PC-3 (cell line): ENCODE measurements around the gene EFCAB9. TPM values are rescaled to one million over a fixed set of nuclear protein-coding genes. Genes with fewer than 3 reads are reported as not detected.

Experiments used
- ATAC-seq: fragments of 200-7000 bp; cut with Tn5 transposase; 2 replicates; pipeline ENCODE4 v1.9.1; 2020; ENCODE audit warnings: mild to moderate bottlenecking, moderate library complexity
- BruUV-seq: library from RNA; stranded (reverse); fragments of 400-500 nt; replicated peaks from 2 replicates; lab custom pipeline; 2021; lab: Mats Ljungman, UMichigan
- CTCF ChIA-PET: fragments of 300-600 bp; sonication (Branson Sonifier 250); formaldehyde crosslinking; loops from one replicate; lab custom pipeline; 2022; ENCODE audit warnings: antibody characterized with exemption; lab: Charles Lee
- POLR2A ChIA-PET: fragments of 300-600 bp; sonication (Branson Sonifier 250); formaldehyde crosslinking; loops from one replicate; lab custom pipeline; 2022; ENCODE audit warnings: antibody characterized with exemption; ENCODE audit not compliant: unreplicated experiment; lab: Charles Lee
- DNase-seq: peaks from one replicate; pipeline ENCODE4 v3.0.0-alpha.2; 2015
- H2AFZ ChIP-seq: fragments of 300-600 bp; sonication (generic); 2 replicates; pipeline ENCODE4 v1.6.0; 2016; ENCODE audit warnings: antibody characterized with exemption, low read length
- H3F3A ChIP-seq: fragments of 300-600 bp; sonication (generic); one replicate; pipeline ENCODE4 v1.6.0; 2017; ENCODE audit warnings: antibody characterized with exemption, low read length, control low read depth, mild to moderate bottlenecking; ENCODE audit not compliant: unreplicated experiment
- H3K27ac ChIP-seq: fragments of 300-600 bp; sonication (generic); 2 replicates; pipeline ENCODE4 v1.5.1; 2016; ENCODE audit warnings: mild to moderate bottlenecking, low read length
- H3K27me3 ChIP-seq: fragments of 300-600 bp; sonication (generic); 2 replicates; pipeline ENCODE4 v1.6.1; 2016; ENCODE audit warnings: low read length, mixed read lengths
- H3K36me3 ChIP-seq: fragments of 300-600 bp; sonication (generic); 2 replicates; pipeline ENCODE4 v1.6.1; 2016; ENCODE audit warnings: low read depth, mixed run types, low read length, mixed read lengths
- H3K4me1 ChIP-seq: fragments of 300-600 bp; sonication (generic); 2 replicates; pipeline ENCODE4 v1.5.1; 2016; ENCODE audit warnings: low read length; ENCODE audit not compliant: insufficient read depth
- H3K4me2 ChIP-seq: fragments of 300-600 bp; sonication (generic); 2 replicates; pipeline ENCODE4 v1.6.0; 2016; ENCODE audit warnings: low read length
- H3K4me3 ChIP-seq: fragments of 300-600 bp; sonication (generic); 2 replicates; pipeline ENCODE4 v1.5.1; 2016; ENCODE audit warnings: mild to moderate bottlenecking, low read length, mixed read lengths
- H3K79me2 ChIP-seq: fragments of 300-600 bp; sonication (generic); 2 replicates; pipeline ENCODE4 v1.6.1; 2017; ENCODE audit warnings: low read length, mixed read lengths
- H3K9ac ChIP-seq: fragments of 300-600 bp; sonication (generic); 2 replicates; pipeline ENCODE4 v1.6.0; 2016; ENCODE audit warnings: mild to moderate bottlenecking, low read length
- H3K9me2 ChIP-seq: fragments of 300-600 bp; sonication (generic); replicated peaks from 2 replicates; pipeline ENCODE4 v1.6.1; 2016; ENCODE audit warnings: mixed run types, low read length, mixed read lengths
- H3K9me3 ChIP-seq: fragments of 300-600 bp; sonication (generic); 2 replicates; pipeline ENCODE4 v1.6.1; 2016; ENCODE audit warnings: low read length, mixed read lengths
- H4K20me1 ChIP-seq: fragments of 300-600 bp; sonication (generic); 2 replicates; pipeline ENCODE4 v1.6.1; 2016; ENCODE audit warnings: low read length, mixed read lengths
- CTCF ChIP-seq: fragments of 300-600 bp; sonication (generic); conservative IDR thresholded peaks from 2 replicates; pipeline ENCODE4 v1.5.1; 2017; ENCODE audit warnings: antibody characterized with exemption, low read depth, mild to moderate bottlenecking, low read length
- EZH2 ChIP-seq: fragments of 300-600 bp; sonication (generic); IDR thresholded peaks from one replicate; pipeline ENCODE4 v1.6.1; 2017; ENCODE audit warnings: antibody characterized with exemption, mild to moderate bottlenecking, low read length; ENCODE audit not compliant: unreplicated experiment
- EZH2phosphoT487 ChIP-seq: fragments of 300-600 bp; sonication (generic); IDR thresholded peaks from 2 replicates; pipeline ENCODE4 v1.6.1; 2018; ENCODE audit warnings: mild to moderate bottlenecking, antibody characterized with exemption, low read length, borderline replicate concordance
- intact Hi-C: fragments of 100-400 bp; cut with micrococcal nuclease; formaldehyde crosslinking; loops from 2 replicates; pipeline ENCODE4 v1.9.0; 2023
- total RNA-seq: library from RNA; depleted of rRNA; stranded (reverse); fragments of >200 nt; gene quantifications from 2 replicates; pipeline ENCODE4 v1.2.3, GENCODE V29; 2014

EFCAB9 gene
- total RNA-seq, 1 experiment from 2014 or later, result not detected

GRCh38 chr5:172144931-172145869, 48.8 kb upstream of the EFCAB9 start:
- BruUV-seq, result no TSS peak

GRCh38 chr5:172145870-172146747, 47.9 kb upstream of the EFCAB9 start:
- Histone ChIP-seq H3K9ac (no peak overlapping the region), H3K4me2 (no peak overlapping the region), H2AFZ (no peak overlapping the region), H3K9me2 (no peaks in the 10 kb centered on the region), H3K4me3 (no peak overlapping the region), H3F3A (no peaks in the 10 kb centered on the region), H3K27ac (no peak overlapping the region), H3K36me3 (0 out of 2 replicates have a peak, but pooled peaks cover 3% of the 10 kb centered on the region), H3K4me1 (no peaks in the 10 kb centered on the region), H3K79me2 (peaks cover 10% of the 10 kb centered on the region), H3K27me3 (no peaks in the 10 kb centered on the region), H3K9me3 (no peaks in the 10 kb centered on the region), H4K20me1 (no peaks in the 10 kb centered on the region; the same call in 1 of the 2 replicates)
- ATAC-seq (no peak), DNase-seq (no peak)
- no TSS peak for BruUV-seq
- CTCF ChIA-PET, result no interaction called here
- POLR2A ChIA-PET, result no interaction called here
- intact Hi-C loops, result no loop called here
- TF ChIP-seq EZH2phosphoT487 (no peak), CTCF (no peak), EZH2 (no peak)

More at GRCh38 chr5:172144931-172145869, 48.8 kb upstream of the EFCAB9 start:
- Histone ChIP-seq H3K27me3 (no peaks in the 10 kb centered on the region), H3F3A (no peaks in the 10 kb centered on the region), H3K27ac (no peak overlapping the region), H3K36me3 (0 out of 2 replicates have a peak, but pooled peaks cover 3% of the 10 kb centered on the region), H3K9me3 (no peaks in the 10 kb centered on the region), H3K79me2 (peaks cover 10% of the 10 kb centered on the region), H2AFZ (no peak overlapping the region), H3K4me3 (no peak overlapping the region), H3K4me2 (no peak overlapping the region), H4K20me1 (no peaks in the 10 kb centered on the region; the same call in 1 of the 2 replicates), H3K9me2 (no peaks in the 10 kb centered on the region), H3K4me1 (no peaks in the 10 kb centered on the region), H3K9ac (no peak overlapping the region)
- CTCF ChIA-PET, result no interaction called here
- intact Hi-C loops, result no loop called here
- POLR2A ChIA-PET, result no interaction called here
- DNase-seq (no peak), ATAC-seq (no peak)
- TF ChIP-seq EZH2phosphoT487 (no peak), EZH2 (no peak), CTCF (no peak)
